ENCODE data around the gene GOLGA6L24.
"Not testable (repeated sequence)": the region's sequence is repeated elsewhere in the genome, so short reads cannot be mapped to it uniquely, and the experiment has no call there.

DNA sequence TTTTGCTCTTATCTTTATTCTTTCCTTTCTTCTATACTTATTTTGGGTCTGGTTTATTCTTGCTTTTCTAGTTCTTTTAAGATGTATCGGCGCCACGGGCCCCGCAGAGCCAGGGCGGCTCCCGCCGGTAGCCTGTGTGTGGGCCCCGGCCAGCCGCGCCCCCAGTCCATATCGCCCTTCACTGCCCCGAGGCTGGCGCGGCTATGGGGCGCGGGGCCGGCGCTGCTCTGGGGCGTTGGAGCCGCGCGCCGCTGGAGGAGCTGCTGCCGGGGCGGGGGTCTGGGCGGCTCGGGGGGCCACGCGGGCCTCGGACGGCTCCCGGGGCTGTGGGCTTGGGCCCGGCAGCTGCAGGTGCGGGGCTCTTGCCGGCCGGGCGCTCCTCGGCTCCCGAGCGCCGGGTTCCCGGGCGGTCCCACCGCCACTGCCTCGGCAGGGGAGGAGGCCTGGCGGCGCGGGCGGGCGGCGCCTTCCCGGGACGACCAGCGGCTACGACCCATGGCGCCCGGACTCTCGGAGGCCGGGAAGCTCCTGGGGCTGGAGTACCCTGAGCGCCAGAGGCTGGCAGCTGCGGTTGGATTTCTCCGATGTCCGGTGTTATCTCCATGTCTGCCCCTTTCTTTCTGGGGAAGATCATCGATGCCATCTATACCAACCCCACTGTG is 45.0 kb upstream of the GOLGA6L24 start:
- TF ChIP-seq POLR2AphosphoS5 (IDR thresholded peaks at IDR 0.05; ENCODE audit: low read depth); CREB1 (CRISPR knock-in tag; IDR thresholded peaks at IDR 0.05; ENCODE audit: low read depth); EZH2 (IDR thresholded peaks at IDR 0.05; ENCODE audit: low read depth, unreplicated experiment); NANOG (IDR thresholded peaks at IDR 0.05; ENCODE audit: borderline replicate concordance): not testable (repeated sequence)
- TF ChIP-seq, protein P1, sequence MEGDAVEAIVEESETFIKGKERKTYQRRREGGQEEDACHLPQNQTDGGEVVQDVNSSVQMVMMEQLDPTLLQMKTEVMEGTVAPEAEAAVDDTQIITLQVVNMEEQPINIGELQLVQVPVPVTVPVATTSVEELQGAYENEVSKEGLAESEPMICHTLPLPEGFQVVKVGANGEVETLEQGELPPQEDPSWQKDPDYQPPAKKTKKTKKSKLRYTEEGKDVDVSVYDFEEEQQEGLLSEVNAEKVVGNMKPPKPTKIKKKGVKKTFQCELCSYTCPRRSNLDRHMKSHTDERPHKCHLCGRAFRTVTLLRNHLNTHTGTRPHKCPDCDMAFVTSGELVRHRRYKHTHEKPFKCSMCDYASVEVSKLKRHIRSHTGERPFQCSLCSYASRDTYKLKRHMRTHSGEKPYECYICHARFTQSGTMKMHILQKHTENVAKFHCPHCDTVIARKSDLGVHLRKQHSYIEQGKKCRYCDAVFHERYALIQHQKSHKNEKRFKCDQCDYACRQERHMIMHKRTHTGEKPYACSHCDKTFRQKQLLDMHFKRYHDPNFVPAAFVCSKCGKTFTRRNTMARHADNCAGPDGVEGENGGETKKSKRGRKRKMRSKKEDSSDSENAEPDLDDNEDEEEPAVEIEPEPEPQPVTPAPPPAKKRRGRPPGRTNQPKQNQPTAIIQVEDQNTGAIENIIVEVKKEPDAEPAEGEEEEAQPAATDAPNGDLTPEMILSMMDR (conservative IDR thresholded peaks at IDR 0.05; ENCODE audit: low read depth in 2 of 2), result not testable (repeated sequence)
- TF ChIP-seq, protein P2, sequence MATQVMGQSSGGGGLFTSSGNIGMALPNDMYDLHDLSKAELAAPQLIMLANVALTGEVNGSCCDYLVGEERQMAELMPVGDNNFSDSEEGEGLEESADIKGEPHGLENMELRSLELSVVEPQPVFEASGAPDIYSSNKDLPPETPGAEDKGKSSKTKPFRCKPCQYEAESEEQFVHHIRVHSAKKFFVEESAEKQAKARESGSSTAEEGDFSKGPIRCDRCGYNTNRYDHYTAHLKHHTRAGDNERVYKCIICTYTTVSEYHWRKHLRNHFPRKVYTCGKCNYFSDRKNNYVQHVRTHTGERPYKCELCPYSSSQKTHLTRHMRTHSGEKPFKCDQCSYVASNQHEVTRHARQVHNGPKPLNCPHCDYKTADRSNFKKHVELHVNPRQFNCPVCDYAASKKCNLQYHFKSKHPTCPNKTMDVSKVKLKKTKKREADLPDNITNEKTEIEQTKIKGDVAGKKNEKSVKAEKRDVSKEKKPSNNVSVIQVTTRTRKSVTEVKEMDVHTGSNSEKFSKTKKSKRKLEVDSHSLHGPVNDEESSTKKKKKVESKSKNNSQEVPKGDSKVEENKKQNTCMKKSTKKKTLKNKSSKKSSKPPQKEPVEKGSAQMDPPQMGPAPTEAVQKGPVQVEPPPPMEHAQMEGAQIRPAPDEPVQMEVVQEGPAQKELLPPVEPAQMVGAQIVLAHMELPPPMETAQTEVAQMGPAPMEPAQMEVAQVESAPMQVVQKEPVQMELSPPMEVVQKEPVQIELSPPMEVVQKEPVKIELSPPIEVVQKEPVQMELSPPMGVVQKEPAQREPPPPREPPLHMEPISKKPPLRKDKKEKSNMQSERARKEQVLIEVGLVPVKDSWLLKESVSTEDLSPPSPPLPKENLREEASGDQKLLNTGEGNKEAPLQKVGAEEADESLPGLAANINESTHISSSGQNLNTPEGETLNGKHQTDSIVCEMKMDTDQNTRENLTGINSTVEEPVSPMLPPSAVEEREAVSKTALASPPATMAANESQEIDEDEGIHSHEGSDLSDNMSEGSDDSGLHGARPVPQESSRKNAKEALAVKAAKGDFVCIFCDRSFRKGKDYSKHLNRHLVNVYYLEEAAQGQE (IDR thresholded peaks at IDR 0.05; ENCODE audit: unreplicated experiment), result not testable (repeated sequence)

All from GM23338 (cell line).